Measurements from ENCODE around the gene TRIM50.
"Not testable (repeated sequence)": the region's sequence is repeated elsewhere in the genome, so short reads cannot be mapped to it uniquely, and the experiment has no call there.

Gene TRIM50

GRCh38 chr7:73327922-73328321 is at the start of gene TRIM50, which contains the start of gene FKBP6:
Gene TRIM50, minus strand, starts transcription at chr7:73328082. Its CDS starts 3,295 bp downstream, at chr7:73324787.
Gene FKBP6, plus strand, starts transcription at chr7:73328161. Its CDS starts 268 bp downstream, at chr7:73328429.
- DNase-seq: not testable (repeated sequence)

GRCh38 chr7:73376671-73377412 is 49.0 kb upstream of the TRIM50 start:
- no peak for DNase-seq

GRCh38 chr7:73376262-73376661 is 48.4 kb upstream of the TRIM50 start:
- not testable (repeated sequence) for DNase-seq

GRCh38 chr7:73373741-73374140 is 45.9 kb upstream of the TRIM50 start:
- DNase-seq: no peak

GRCh38 chr7:73369622-73370021 is 41.7 kb upstream of the TRIM50 start:
- DNase-seq: no peak

DNA sequence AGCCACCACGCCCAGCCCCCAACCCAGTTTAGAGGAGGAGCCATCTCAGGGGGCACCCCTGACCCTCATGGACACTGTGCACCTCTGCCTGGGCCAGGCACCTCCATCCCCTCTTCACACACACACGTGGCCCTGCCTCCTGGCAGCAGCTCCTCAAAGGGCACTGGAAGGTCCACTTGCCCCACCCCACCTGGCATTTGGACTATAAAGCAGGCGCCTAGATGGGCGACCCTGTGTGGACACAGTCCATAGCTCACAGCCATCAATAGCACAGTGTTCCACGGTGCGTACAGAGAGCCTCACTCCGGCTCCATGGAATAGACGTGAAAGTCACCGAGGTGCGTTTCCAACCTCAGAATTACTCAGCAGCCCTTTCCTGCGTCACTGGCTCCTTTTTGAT is 41.1 kb upstream of the TRIM50 start:
- DNase-seq: no peak

DNA sequence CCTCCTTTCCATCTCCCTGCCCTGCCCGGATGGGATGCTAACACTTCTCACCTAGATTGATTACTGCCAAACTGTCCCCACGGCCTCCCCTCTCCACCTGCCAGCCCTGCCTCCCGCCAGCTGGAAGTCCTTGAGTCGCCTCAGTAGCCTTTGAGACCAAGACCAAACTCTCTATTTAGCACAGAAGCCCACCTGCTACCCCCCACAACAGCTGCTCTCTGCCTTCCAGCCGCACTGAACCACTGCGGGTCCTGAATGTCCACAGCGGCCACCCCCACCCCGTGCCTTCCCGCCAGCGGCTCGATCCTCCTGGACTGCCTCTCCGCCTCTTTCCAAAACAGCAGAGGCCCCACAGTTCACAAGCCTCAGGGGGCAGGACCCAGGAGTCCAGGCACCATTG is 39.1 kb upstream of the TRIM50 start:
- no peak for DNase-seq

DNA sequence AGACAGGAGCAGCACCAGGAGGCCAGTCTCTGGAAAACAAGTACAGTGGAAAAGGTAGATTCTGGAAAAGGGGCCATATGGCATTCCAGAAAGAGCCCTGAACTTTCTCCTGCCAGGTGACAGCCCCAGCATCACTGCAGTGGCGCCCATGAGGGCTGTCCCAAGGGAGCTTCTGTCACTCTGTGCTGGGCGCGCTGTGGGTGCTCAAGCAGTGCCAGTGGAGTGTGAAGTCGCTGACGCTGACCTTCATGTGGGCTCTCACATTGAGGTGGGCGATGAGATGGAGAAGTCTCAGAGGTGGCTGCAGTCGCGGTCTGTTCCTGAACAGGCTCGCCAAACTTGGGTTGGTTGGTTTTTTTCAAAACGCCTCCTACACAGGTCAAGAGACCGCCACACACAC is 38.2 kb upstream of the TRIM50 start:
- DNase-seq: no peak

GRCh38 chr7:73364006-73364728 is 36.3 kb upstream of the TRIM50 start:
- DNase-seq: no peak

DNA sequence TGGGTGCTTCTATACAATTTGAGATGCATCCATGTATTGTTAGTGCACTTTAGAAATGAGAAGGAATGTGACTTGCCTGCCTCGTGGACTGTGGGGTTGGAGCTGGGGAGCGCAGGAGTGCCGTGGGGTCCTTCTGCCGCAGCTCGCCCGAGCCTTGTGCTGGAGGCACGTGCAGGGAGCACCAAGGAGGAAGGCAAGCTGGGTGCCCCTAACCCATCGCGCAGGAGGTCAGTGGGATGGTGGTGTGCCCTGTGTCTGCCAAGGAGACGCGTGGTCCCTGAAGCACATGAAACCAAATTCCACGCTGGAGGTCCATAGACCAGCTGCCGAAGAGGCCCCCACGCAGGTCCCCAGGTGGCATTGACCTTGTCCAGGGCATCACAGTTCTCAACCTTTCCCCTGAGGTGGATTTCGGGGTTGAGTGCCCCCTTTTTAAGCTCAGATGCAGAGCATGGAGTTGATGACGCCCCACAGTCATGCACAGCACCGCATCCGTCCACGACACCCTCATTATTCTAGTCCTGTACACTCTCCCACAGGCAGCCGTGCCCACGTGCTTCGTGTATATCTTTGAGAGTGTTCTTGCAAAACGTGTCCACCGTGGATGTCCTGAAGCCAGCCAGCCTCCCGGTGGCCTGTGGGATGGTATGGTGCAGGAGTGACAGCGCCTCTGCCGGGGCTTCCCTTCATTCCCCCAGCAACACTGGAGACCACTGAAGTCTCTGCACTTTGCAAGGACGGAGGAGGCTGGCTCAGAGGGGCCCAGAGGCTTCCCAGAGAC is 35.5 kb upstream of the TRIM50 start:
- no peak for DNase-seq

GRCh38 chr7:73360590-73360989 is 32.7 kb upstream of the TRIM50 start:
- DNase-seq: not testable (repeated sequence)

DNA sequence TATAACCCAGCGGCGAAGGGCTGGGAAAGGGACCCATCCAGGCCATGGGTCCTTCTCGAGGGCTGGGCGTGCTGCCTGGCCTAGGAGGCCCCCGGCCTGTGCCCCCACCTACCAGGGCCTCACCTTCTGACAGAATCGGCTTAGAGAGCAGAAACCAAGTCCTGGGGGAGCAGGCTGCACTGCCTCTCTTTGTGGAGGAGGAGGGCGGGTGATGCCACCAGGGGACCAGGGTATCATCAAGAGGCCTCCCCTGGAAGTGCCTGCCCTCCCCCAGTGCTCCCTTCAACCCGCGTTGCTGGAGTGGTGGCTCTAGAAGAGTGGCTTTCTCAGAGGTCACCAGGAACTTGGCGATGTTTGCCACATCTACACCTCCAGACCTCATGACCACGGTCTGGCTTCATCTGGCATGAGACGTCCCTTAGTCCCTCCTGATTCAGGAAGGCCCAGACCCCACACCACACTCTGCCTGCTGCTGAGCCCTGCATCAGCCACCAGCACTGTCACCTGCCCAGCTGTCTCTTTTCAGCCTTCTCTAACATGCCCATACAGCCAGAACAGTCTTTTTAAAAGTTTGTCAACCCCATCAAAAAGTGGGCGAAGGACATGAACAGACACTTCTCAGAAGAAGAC is 32.0 kb upstream of the TRIM50 start:
- DNase-seq: no peak

- no peak for DNase-seq
Measured at GRCh38 chr7:73359306-73359705, 31.4 kb upstream of the TRIM50 start.

GRCh38 chr7:73358590-73359275 is 30.9 kb upstream of the TRIM50 start:
- DNase-seq: no peak

DNA sequence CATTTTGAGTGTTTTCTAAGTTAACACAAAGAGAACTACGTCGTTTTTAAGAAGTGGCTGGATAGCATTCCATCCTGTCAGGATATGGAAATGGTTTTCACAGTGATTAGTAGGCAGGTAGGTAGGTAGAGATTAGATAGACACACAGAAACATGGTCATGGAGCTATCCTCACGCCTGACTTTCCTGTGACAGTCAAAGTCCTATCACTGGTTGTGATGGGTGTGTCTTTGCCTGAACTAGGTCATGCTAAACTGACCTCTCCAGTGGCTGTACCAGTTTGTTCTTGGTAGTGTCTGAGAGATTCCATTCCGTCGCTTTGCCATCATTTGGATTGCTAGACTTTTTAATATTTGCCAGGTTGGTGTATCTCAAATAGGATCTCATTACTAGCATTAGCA is 28.3 kb upstream of the TRIM50 start:
- no peak for DNase-seq

DNA sequence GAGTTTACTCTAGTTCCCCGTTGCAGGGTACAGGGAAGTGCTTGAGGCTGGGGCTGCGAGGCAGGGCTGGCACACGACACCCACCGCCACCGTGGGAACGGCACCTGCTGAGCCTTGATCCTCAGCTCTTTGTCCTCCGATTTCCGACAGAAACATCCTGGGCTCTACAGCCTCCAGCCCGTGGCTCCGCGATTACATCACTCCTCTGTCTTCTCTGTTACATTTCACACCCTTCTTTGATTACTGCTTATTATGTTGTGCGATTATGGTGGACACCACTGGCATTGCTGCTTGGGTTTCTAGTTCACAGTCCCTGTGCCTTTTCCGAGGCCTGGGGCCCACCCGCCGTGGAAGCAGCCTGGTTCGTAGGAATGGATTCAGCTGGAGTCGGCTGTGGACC is 26.9 kb upstream of the TRIM50 start:
- no peak for DNase-seq

DNA sequence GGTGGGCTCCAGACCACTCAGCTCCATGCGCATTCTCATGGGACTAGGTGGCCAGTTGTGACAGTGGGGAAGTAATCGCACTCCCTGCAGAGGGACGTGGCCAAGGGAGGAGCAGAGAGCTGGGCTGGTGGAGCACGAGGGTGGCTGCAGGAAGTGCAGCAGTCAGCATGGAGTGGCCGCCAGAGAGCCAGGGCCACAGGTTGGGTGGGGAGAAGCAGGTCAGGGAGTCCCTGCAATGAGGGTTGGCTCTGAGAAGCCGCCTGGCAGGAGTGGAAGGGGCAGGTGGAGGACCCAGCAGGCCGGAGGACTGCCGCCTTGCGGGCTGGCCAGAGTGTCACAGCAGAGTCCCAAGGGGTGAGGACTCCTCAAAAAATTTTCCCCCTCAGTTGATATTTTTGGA is 26.3 kb upstream of the TRIM50 start:
- DNase-seq: no peak

- no peak for DNase-seq
Measured at GRCh38 chr7:73353243-73353642, 25.4 kb upstream of the TRIM50 start.

- no peak for DNase-seq
Measured at GRCh38 chr7:73352784-73353183, 24.9 kb upstream of the TRIM50 start.

DNA sequence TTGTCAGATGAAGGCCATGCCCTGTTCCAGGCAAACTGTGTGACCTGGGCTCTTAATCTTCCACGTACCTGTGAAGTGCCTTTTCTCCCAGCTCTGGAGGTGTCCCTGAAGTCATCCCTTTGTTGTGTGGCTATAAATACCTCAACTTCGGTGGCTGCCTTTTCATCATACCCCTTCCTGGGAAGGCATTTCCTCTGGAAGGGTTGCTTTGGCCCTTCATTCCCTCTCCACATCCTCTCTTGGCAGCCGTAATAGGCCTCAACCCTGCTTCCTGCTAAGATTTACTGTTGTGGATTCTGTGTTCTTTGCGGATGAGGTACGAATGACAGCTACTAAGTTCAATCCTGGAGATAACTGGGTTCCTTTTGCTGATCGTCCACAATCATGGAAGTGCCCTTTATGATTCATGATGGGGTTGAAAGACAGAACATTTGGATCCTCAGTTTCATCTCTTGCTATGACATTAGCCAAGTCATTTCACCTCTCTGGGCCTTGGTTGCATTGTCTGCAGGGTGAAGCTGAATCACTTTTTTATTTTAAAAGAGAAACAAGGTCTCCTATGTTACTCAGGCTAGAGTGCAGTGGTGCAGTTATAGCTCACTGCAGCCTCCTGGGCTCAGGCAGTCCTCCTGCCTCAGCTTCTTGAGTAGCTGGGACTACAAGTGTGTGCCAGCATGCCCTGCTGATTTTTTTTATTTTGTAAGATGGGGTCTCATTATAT is 23.7 kb upstream of the TRIM50 start:
- no peak for DNase-seq

DNA sequence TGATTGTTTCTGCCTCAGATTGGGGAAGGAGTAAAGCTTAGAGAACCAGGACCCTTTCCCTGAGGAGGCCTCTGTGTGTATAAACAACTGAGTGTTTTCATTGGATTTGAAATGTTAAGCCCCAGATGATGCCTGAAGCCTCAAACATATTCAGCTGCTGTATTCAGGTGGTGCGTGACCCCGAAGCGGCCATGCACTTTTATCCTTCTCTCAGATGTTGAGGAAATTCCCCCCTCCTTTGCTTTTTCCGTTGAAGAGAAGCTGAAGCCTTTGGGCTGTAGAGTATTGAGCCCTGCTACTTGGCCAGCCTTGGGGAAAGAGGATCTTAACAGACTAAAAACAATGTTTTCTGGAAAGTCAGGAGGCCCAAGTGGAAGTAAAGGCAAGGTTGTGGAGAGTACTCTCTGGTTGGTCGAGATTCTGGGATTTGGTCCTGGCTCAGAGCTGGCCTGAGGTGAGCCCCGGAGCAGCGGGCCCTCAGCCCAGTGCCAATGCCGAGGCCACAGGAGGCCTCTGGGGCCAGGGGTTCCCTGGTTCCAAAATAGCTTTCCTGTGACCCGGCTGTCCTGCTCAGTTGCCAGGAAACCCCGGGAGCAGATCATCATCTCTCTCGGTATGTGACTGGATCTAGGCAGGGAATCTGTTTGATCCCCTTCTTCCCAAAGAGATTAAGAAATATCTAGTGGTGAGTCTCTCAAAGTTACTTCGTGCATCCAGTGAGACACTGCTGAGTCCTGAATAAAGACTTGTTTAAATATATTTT is 22.6 kb upstream of the TRIM50 start:
- DNase-seq: no peak
